Stomach (tissue), 4 donors: ENCODE data around the gene DLGAP1.

Experiments
- POLR2A ChIP-seq, 4 donors: fragments of 450-650 bp; IDR thresholded peaks; one replicate each; pipeline ENCODE4 v1.6.1; 2016; ENCODE audit warnings: antibody characterized with exemption in 4 of 4, control low read depth in 2 of 4, mild to moderate bottlenecking in 1 of 4, moderate library complexity in 1 of 4
- POLR2AphosphoS5 ChIP-seq, 3 donors: sonication (generic); formaldehyde crosslinking; IDR thresholded peaks; one replicate each; pipeline ENCODE4 v1.6.1; 2016; ENCODE audit warnings: antibody characterized with exemption in 3 of 3
- TF ChIP-seq, protein P1 (sequence below), 7 experiments: fragments of 450-650 bp in 4 of 7; fragments of 200-600 bp in 3 of 7; sonication (generic) in 3 of 7; IDR thresholded peaks; one replicate each; pipeline ENCODE4 v1.5.1; 2016 to 2019; ENCODE audit warnings: antibody characterized with exemption in 7 of 7, control low read depth in 2 of 7, mild to moderate bottlenecking in 1 of 7

DNA sequence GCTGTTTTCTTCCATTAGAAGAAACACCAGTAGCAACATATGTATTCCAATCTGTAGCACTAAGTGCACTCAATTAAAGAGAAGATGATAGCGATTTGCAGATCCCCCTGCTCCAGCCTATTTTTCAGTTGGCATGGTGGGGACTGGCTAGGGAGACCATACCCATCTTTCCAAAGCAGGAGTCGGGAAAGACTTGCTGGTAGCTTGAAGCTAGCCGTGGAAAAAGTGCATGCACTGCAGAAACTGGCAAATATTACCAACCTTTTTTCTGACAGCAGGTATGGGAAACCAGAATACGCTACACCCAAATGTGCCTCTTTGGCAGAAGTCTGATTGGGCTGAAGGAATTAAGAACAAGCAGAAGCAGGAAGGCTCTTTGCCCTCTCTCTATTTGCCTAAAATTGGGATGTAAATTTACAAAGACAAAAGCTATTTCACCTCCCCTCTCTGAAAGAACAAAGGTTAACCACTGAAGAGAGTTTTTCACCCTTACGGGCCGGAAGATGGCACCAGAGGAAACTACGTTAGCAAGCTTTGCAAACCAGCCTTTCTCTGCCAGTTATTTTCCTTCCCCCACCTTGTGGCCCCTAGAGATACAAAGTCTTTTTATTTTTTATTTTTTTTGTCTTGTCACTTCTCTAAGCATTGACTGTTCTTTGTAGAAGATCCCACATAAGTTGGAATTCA is 273.1 kb downstream of the DLGAP1 start:
- TF ChIP-seq, protein P1, sequence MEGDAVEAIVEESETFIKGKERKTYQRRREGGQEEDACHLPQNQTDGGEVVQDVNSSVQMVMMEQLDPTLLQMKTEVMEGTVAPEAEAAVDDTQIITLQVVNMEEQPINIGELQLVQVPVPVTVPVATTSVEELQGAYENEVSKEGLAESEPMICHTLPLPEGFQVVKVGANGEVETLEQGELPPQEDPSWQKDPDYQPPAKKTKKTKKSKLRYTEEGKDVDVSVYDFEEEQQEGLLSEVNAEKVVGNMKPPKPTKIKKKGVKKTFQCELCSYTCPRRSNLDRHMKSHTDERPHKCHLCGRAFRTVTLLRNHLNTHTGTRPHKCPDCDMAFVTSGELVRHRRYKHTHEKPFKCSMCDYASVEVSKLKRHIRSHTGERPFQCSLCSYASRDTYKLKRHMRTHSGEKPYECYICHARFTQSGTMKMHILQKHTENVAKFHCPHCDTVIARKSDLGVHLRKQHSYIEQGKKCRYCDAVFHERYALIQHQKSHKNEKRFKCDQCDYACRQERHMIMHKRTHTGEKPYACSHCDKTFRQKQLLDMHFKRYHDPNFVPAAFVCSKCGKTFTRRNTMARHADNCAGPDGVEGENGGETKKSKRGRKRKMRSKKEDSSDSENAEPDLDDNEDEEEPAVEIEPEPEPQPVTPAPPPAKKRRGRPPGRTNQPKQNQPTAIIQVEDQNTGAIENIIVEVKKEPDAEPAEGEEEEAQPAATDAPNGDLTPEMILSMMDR (IDR thresholded peaks at IDR 0.05) = no peak
- TF ChIP-seq POLR2A (IDR thresholded peaks at IDR 0.05) (no peak), POLR2AphosphoS5 (IDR thresholded peaks at IDR 0.05) (no peak)
